SK-N-MC (cell line): ENCODE measurements around the gene POU3F1.

Experiments used
- DNase-seq: peaks from one replicate; pipeline ENCODE4 v3.0.0-alpha.2; 2011; ENCODE audit warnings: low read depth, low spot score
- H3K27ac ChIP-seq: fragments of 200-600 bp; sonication (generic); 2 replicates; pipeline ENCODE4 v1.5.1; 2016; ENCODE audit warnings: mixed run types
- H3K36me3 ChIP-seq: fragments of 200-600 bp; sonication (generic); 2 replicates; pipeline ENCODE4 v1.6.1; 2017; ENCODE audit warnings: antibody characterized with exemption, low read length, mixed read lengths; ENCODE audit not compliant: insufficient read depth
- H3K4me3 ChIP-seq: fragments of 200-600 bp; sonication (generic); 2 replicates; pipeline ENCODE4 v1.5.1; 2016
- H3K9ac ChIP-seq: fragments of 200-600 bp; sonication (generic); 2 replicates; pipeline ENCODE4 v1.8.0; 2017; ENCODE audit warnings: mixed run types, mixed read lengths; ENCODE audit not compliant: insufficient read length
- H3K9me3 ChIP-seq: fragments of 200-600 bp; sonication (generic); 2 replicates; pipeline ENCODE4 v1.6.1; 2017; ENCODE audit warnings: low read depth, mild to moderate bottlenecking, antibody characterized with exemption, low read length, moderate library complexity, mixed read lengths
- EZH2 ChIP-seq: fragments of 200-600 bp; sonication (generic); IDR thresholded peaks from one replicate; pipeline ENCODE4 v1.6.1; 2017; ENCODE audit warnings: antibody characterized with exemption
- FOXP2 ChIP-seq: optimal IDR thresholded peaks from 2 replicates; pipeline ENCODE3; 2011; ENCODE audit warnings: mild to moderate bottlenecking, moderate library complexity; ENCODE audit not compliant: insufficient read depth; ENCODE audit errors: extremely low read length, control extremely low read depth
- POLR2AphosphoS5 ChIP-seq: IDR thresholded peaks from 2 replicates; pipeline ENCODE4 v1.6.1; 2012; ENCODE audit warnings: mild to moderate bottlenecking, low read depth, low read length, borderline replicate concordance

The POU3F1 gene

DNA sequence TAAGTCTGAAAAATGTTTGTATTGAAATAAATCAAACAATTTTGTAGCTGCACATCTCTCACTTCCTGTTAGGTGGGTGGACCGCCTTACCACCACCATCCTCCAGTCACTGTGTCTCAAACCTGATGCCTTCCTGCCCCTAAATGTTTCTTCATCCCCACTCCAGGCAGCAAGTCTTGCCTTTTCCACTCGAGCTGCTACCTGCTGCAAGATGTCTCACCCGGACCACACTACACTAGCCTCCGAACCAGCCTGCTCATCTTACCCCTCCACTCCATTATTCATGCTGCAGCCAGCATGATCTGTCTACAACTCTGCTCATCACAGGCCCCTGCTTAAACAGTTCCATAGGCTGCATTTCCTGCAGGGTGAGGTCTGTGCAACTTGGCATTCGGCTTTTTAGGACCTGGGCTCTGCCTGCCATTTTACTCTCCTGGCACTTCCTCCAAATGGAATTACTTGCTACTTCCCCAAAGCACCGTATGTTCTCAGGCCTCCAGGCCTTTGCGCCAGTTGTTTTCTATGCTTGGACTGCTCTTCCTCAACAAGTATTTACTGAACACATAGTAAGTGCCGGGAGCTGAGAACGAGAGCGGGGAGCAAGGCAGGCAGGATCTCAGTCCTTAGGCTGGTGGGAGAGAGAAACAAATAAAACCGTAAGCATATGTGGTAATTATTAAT lies 51.6 kb downstream of the POU3F1 start:
- H3K36me3 ChIP-seq, result peaks cover 26% of the 10 kb centered on the region

More for the DNA sequence above, 51.6 kb downstream of the POU3F1 start:
- no peak for TF ChIP-seq EZH2
- no peak for TF ChIP-seq POLR2AphosphoS5
- TF ChIP-seq FOXP2, result no peak
- Histone ChIP-seq H3K9ac (peak overlapping the region; percentile 87), H3K27ac (peak overlapping the region; percentile 96), H3K4me3 (peak overlapping the region; percentile 83), H3K9me3 (no peaks in the 10 kb centered on the region)
- no peak for DNase-seq
